ENCODE results near the gene ACOT7.
A peak's percentile ranks its signal among the peaks of the same experiment; 100 is the strongest.

Gene ACOT7

DNA sequence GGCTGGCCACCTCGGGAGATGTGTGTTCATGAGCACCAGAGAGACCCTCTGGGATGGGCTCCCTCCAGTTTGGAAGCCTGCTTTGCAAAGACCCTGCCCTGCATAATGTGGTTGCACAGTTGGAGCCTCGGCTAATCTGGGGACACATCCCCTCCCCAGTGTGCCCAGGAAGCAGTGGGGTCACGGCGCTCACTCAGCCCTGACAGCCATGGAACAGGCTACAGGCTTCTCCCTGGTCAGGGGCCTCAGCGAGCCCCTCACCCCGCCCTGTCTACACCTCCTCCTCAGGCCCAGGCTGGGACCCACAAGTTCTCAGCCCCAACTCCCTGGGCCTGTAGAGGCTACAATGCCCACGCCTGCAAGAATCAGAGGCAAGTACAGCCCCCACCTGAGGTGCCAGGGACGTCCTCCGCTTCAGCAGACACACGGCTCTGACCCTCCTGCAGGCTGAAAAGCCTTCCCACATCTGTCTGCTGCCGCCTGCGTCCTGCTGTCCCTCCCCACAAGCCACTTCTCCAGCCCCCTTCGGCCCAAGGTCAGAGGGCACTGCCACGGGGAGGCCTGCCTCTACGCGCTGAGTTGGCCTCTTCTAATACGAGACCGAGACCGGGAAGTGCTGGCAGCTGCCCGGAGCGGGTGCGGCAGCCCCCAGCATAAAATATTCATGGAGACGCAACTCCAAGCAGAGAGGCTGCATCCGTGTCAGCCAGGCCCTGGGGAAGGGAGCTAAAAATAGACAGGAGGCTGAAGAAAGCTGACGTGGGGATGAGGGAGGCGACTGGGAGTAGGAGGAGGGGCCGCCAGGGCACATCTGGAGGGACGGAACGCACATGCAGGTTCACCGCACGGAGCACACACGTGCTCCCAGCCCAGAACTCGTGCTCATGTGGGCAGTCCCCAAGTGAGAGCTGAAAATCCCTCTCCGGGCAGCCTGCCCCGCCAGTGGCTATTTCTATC is 117.5 kb downstream of the ACOT7 start:
- no peaks in the 10 kb centered on the region for H3K27me3 ChIP-seq (ENCODE audit: control insufficient read depth in 3 of 3, insufficient read depth in 3 of 3, low read depth in 1 of 3, low read length in 3 of 3)
- WGBS, 2 donors (ENCODE audit: extremely low coverage in 2 of 2, insufficient read length in 2 of 2, insufficient replicate concordance in 1 of 2), result no CpG with 5 or more reads among the region's 35 CpGs
- peak overlapping the region in 1 of 2 donors; percentile 20 for H3K4me3 ChIP-seq (ENCODE audit: low read length in 2 of 2)
- peak overlapping the region; percentile 38 for H3K27ac ChIP-seq (replicated peaks; ENCODE audit: low read length)
- DNase-seq (ENCODE audit: low spot score), result no peak
- H2AK5ac ChIP-seq (ENCODE audit: low read depth, low read length), result peak overlapping the region; percentile 94
- H3K4me1 ChIP-seq (ENCODE audit: control insufficient read depth in 2 of 2, insufficient read depth in 1 of 2, low read depth in 1 of 2, low read length in 2 of 2), result peaks cover 27 to 65% of the 10 kb centered on the region in 2 donors
- peak overlapping the region; percentile 32 for H2BK15ac ChIP-seq (ENCODE audit: low read length)
- H4K91ac ChIP-seq (ENCODE audit: low read depth, low read length, poor library complexity), result no peak overlapping the region
- no peak overlapping the region for H3K23ac ChIP-seq (ENCODE audit: low read depth, low read length, poor library complexity)
- H3K9ac ChIP-seq (ENCODE audit: low read depth, low read length, poor library complexity), result peak overlapping the region; percentile 80
- no peak overlapping the region for H2BK5ac ChIP-seq (ENCODE audit: low read length)
- H3K14ac ChIP-seq (ENCODE audit: low read length), result peak overlapping the region; percentile 47
- peak overlapping the region; percentile 56 for H3K4ac ChIP-seq (ENCODE audit: low read length)
- H4K8ac ChIP-seq (ENCODE audit: low read depth, low read length), result no peak overlapping the region
- H2BK12ac ChIP-seq (ENCODE audit: low read length), result no peak overlapping the region
- H2BK120ac ChIP-seq (ENCODE audit: low read depth, low read length), result no peak overlapping the region
- peak overlapping the region; percentile 96 for H3K18ac ChIP-seq (ENCODE audit: low read length)
- H2AFZ ChIP-seq (ENCODE audit: low read length), result peak overlapping the region; percentile 63
- H3K4me2 ChIP-seq (ENCODE audit: insufficient read depth, low read length, poor library complexity, severe bottlenecking), result no peak overlapping the region
- peaks cover 10% of the 10 kb centered on the region for H3K79me1 ChIP-seq (ENCODE audit: low read depth, low read length)
- peaks cover 19 to 36% of the 10 kb centered on the region in 2 donors for H3K36me3 ChIP-seq (replicated peaks in 1 of 2; ENCODE audit: control insufficient read depth in 2 of 2, insufficient read depth in 2 of 2, low read length in 2 of 2)
- H3K9me3 ChIP-seq (replicated peaks in 1 of 2; ENCODE audit: control insufficient read depth in 2 of 2, insufficient read depth in 1 of 2, low read depth in 1 of 2, low read length in 2 of 2), result no peaks in the 10 kb centered on the region

DNA sequence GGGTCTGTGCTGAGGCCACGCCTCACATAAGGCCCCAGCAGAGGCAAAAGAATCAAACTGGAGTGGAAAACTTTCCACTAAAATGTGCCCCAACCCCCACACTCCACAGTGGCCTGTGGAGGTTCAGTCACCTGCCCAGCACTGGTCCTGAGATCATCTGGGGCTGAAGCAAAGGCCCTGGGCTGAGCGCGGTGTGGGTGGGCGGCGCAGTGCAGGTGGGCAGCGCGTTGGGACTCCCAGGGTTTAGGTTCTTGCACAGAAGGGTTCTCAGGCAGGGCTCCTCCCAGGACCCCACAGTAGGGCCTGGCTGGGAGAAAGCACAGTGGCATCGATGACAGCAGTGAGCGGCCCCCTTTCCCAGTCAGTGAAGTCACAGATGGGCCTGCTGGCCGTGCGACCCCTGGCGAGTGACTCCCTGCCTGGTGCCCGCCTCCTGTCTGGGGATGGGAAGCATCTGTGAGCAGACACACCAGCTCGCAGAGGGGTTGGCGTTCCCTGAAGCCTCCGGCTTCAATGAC is 118.9 kb downstream of the ACOT7 start:
- peak overlapping the region; percentile 91 for H2AK5ac ChIP-seq (ENCODE audit: low read depth, low read length)
- peaks cover 14 to 35% of the 10 kb centered on the region in 2 donors for H3K36me3 ChIP-seq (replicated peaks in 1 of 2; ENCODE audit: control insufficient read depth in 2 of 2, insufficient read depth in 2 of 2, low read length in 2 of 2)
- H3K9me3 ChIP-seq (replicated peaks in 1 of 2; ENCODE audit: control insufficient read depth in 2 of 2, insufficient read depth in 1 of 2, low read depth in 1 of 2, low read length in 2 of 2), result no peaks in the 10 kb centered on the region
- H3K27me3 ChIP-seq (ENCODE audit: control insufficient read depth in 3 of 3, insufficient read depth in 3 of 3, low read depth in 1 of 3, low read length in 3 of 3), result no peaks in the 10 kb centered on the region
- no peak overlapping the region for H3K9ac ChIP-seq (ENCODE audit: low read depth, low read length, poor library complexity)
- H2BK5ac ChIP-seq (ENCODE audit: low read length), result no peak overlapping the region
- H2BK120ac ChIP-seq (ENCODE audit: low read depth, low read length), result no peak overlapping the region
- H3K14ac ChIP-seq (ENCODE audit: low read length), result no peak overlapping the region
- no peak overlapping the region for H2BK12ac ChIP-seq (ENCODE audit: low read length)
- no peak overlapping the region for H4K91ac ChIP-seq (ENCODE audit: low read depth, low read length, poor library complexity)
- no peak for DNase-seq (ENCODE audit: low spot score)
- no peak overlapping the region for H3K4ac ChIP-seq (ENCODE audit: low read length)
- H3K4me1 ChIP-seq (ENCODE audit: control insufficient read depth in 2 of 2, insufficient read depth in 1 of 2, low read depth in 1 of 2, low read length in 2 of 2), result peaks cover 34 to 66% of the 10 kb centered on the region in 2 donors
- no peak overlapping the region for H4K8ac ChIP-seq (ENCODE audit: low read depth, low read length)
- H2AFZ ChIP-seq (ENCODE audit: low read length), result no peak overlapping the region
- H2BK15ac ChIP-seq (ENCODE audit: low read length), result no peak overlapping the region
- no CpG with 5 or more reads among the region's 16 CpGs for WGBS, 2 donors (ENCODE audit: extremely low coverage in 2 of 2, insufficient read length in 2 of 2, insufficient replicate concordance in 1 of 2)
- H3K4me3 ChIP-seq (ENCODE audit: low read length in 2 of 2), result no peak overlapping the region
- H3K79me1 ChIP-seq (ENCODE audit: low read depth, low read length), result peaks cover 7% of the 10 kb centered on the region
- peak overlapping the region; percentile 11 for H3K23ac ChIP-seq (ENCODE audit: low read depth, low read length, poor library complexity)
- peak overlapping the region; percentile 62 for H3K18ac ChIP-seq (ENCODE audit: low read length)
- no peak overlapping the region for H3K27ac ChIP-seq (replicated peaks; ENCODE audit: low read length)
- H3K4me2 ChIP-seq (ENCODE audit: insufficient read depth, low read length, poor library complexity, severe bottlenecking), result no peak overlapping the region

GRCh38 chr1:6274102-6274501 is 119.5 kb downstream of the ACOT7 start:
- Histone ChIP-seq H3K4me1 (ENCODE audit: control insufficient read depth in 2 of 2, insufficient read depth in 1 of 2, low read depth in 1 of 2, low read length in 2 of 2) (peaks cover 34 to 65% of the 10 kb centered on the region in 2 donors), H3K4me2 (ENCODE audit: insufficient read depth, low read length, poor library complexity, severe bottlenecking) (no peak overlapping the region), H2AFZ (ENCODE audit: low read length) (no peak overlapping the region), H3K36me3 (replicated peaks in 1 of 2; ENCODE audit: control insufficient read depth in 2 of 2, insufficient read depth in 2 of 2, low read length in 2 of 2) (peaks cover 10 to 32% of the 10 kb centered on the region in 2 donors), H2BK120ac (ENCODE audit: low read depth, low read length) (no peak overlapping the region), H4K8ac (ENCODE audit: low read depth, low read length) (no peak overlapping the region), H3K4ac (ENCODE audit: low read length) (no peak overlapping the region), H4K91ac (ENCODE audit: low read depth, low read length, poor library complexity) (no peak overlapping the region), H3K18ac (ENCODE audit: low read length) (peak overlapping the region; percentile 17), H3K27ac (replicated peaks; ENCODE audit: low read length) (no peak overlapping the region), H3K9me3 (replicated peaks in 1 of 2; ENCODE audit: control insufficient read depth in 2 of 2, insufficient read depth in 1 of 2, low read depth in 1 of 2, low read length in 2 of 2) (no peaks in the 10 kb centered on the region), H3K4me3 (ENCODE audit: low read length in 2 of 2) (no peak overlapping the region), H3K27me3 (ENCODE audit: control insufficient read depth in 3 of 3, insufficient read depth in 3 of 3, low read depth in 1 of 3, low read length in 3 of 3) (no peaks in the 10 kb centered on the region), H2BK15ac (ENCODE audit: low read length) (no peak overlapping the region), H3K14ac (ENCODE audit: low read length) (no peak overlapping the region), H3K9ac (ENCODE audit: low read depth, low read length, poor library complexity) (no peak overlapping the region), H2BK12ac (ENCODE audit: low read length) (no peak overlapping the region), H2AK5ac (ENCODE audit: low read depth, low read length) (peak overlapping the region; percentile 91), H2BK5ac (ENCODE audit: low read length) (no peak overlapping the region), H3K23ac (ENCODE audit: low read depth, low read length, poor library complexity) (peak overlapping the region; percentile 52), H3K79me1 (ENCODE audit: low read depth, low read length) (peaks cover 7% of the 10 kb centered on the region)
- no peak for DNase-seq (ENCODE audit: low spot score)
- WGBS, 2 donors (ENCODE audit: extremely low coverage in 2 of 2, insufficient read length in 2 of 2, insufficient replicate concordance in 1 of 2), result no CpG with 5 or more reads among the region's 11 CpGs

GRCh38 chr1:6273380-6273891 is 120.1 kb downstream of the ACOT7 start:
- Histone ChIP-seq H2AFZ (ENCODE audit: low read length) (no peak overlapping the region), H2BK120ac (ENCODE audit: low read depth, low read length) (peak overlapping the region; percentile 65), H2BK15ac (ENCODE audit: low read length) (no peak overlapping the region), H3K4ac (ENCODE audit: low read length) (no peak overlapping the region), H3K4me1 (ENCODE audit: control insufficient read depth in 2 of 2, insufficient read depth in 1 of 2, low read depth in 1 of 2, low read length in 2 of 2) (peaks cover 37 to 70% of the 10 kb centered on the region in 2 donors), H3K4me2 (ENCODE audit: insufficient read depth, low read length, poor library complexity, severe bottlenecking) (no peak overlapping the region), H3K23ac (ENCODE audit: low read depth, low read length, poor library complexity) (no peak overlapping the region), H3K27ac (replicated peaks; ENCODE audit: low read length) (no peak overlapping the region), H3K27me3 (ENCODE audit: control insufficient read depth in 3 of 3, insufficient read depth in 3 of 3, low read depth in 1 of 3, low read length in 3 of 3) (no peaks in the 10 kb centered on the region), H2BK5ac (ENCODE audit: low read length) (no peak overlapping the region), H3K18ac (ENCODE audit: low read length) (no peak overlapping the region), H2BK12ac (ENCODE audit: low read length) (no peak overlapping the region), H3K9me3 (replicated peaks in 1 of 2; ENCODE audit: control insufficient read depth in 2 of 2, insufficient read depth in 1 of 2, low read depth in 1 of 2, low read length in 2 of 2) (no peaks in the 10 kb centered on the region), H4K91ac (ENCODE audit: low read depth, low read length, poor library complexity) (no peak overlapping the region), H2AK5ac (ENCODE audit: low read depth, low read length) (peak overlapping the region; percentile 91), H3K9ac (ENCODE audit: low read depth, low read length, poor library complexity) (no peak overlapping the region), H3K36me3 (replicated peaks in 1 of 2; ENCODE audit: control insufficient read depth in 2 of 2, insufficient read depth in 2 of 2, low read length in 2 of 2) (peaks cover 5 to 28% of the 10 kb centered on the region in 2 donors), H3K14ac (ENCODE audit: low read length) (no peak overlapping the region), H4K8ac (ENCODE audit: low read depth, low read length) (no peak overlapping the region), H3K79me1 (ENCODE audit: low read depth, low read length) (peaks cover 7% of the 10 kb centered on the region), H3K4me3 (ENCODE audit: low read length in 2 of 2) (no peak overlapping the region)
- no peak for DNase-seq (ENCODE audit: low spot score)
- no CpG with 5 or more reads among the region's 19 CpGs for WGBS, 2 donors (ENCODE audit: extremely low coverage in 2 of 2, insufficient read length in 2 of 2, insufficient replicate concordance in 1 of 2)

Measured in neuronal stem cell (in vitro differentiated cells).